ENCODE results near the gene ZNF267. TPM values are rescaled to one million over a fixed set of nuclear protein-coding genes. Genes with fewer than 3 reads are reported as not detected.
A peak's percentile ranks its signal among the peaks of the same experiment; 100 is the strongest.

The ZNF267 gene
- total RNA-seq, 1 donor from 2014 or later = 19.6 TPM

- no peak overlapping the region for H3K4me2 ChIP-seq (ENCODE audit: low read length)
- Mint-ChIP-seq H3K4me3 (ENCODE audit: unreplicated experiment) (no peak overlapping the region), H3K27me3 (ENCODE audit: low read depth, unreplicated experiment) (peaks cover 25% of the 10 kb centered on the region), H3K9me3 (ENCODE audit: unreplicated experiment) (no peaks in the 10 kb centered on the region), H3K4me1 (ENCODE audit: low read depth, unreplicated experiment) (peaks cover 5% of the 10 kb centered on the region), H3K36me3 (ENCODE audit: low read depth, unreplicated experiment) (no peaks in the 10 kb centered on the region), H3K27ac (ENCODE audit: unreplicated experiment) (no peak overlapping the region)
- H3K4me1 ChIP-seq (ENCODE audit: insufficient read depth, low read length) = peaks cover 10% of the 10 kb centered on the region
- FAIRE-seq (no peak), DNase-seq (ENCODE audit: low read depth) (no peak)
- H3K79me2 ChIP-seq (ENCODE audit: insufficient read depth, low read length) = no peaks in the 10 kb centered on the region
- peaks cover under 1% of the 10 kb centered on the region for H3K27me3 ChIP-seq (ENCODE audit: insufficient read depth, low read length)
- no peak overlapping the region for H3K4me3 ChIP-seq (ENCODE audit: insufficient read depth, low read depth, low read length)
- no peaks in the 10 kb centered on the region for H4K20me1 ChIP-seq (ENCODE audit: insufficient read depth, low read length)
- H2AFZ ChIP-seq (ENCODE audit: low read depth, low read length) = no peak overlapping the region
- TF ChIP-seq EZH2 (IDR thresholded peaks at IDR 0.05; ENCODE audit: insufficient read depth, low read length) = no peak
- TF ChIP-seq CTCF (IDR thresholded peaks at IDR 0.05; ENCODE audit: insufficient read depth, low read depth, low read length) = no peak
- H3K9me3 ChIP-seq (ENCODE audit: insufficient read depth, low read depth, low read length) = no peaks in the 10 kb centered on the region
- H3K36me3 ChIP-seq (ENCODE audit: insufficient read depth, low read length) = no peaks in the 10 kb centered on the region
- H3K9ac ChIP-seq (ENCODE audit: low read length) = no peak overlapping the region
- no peak overlapping the region for H3K27ac ChIP-seq (ENCODE audit: low read depth, low read length)
Measured at GRCh38 chr16:31868164-31868563, 5.4 kb upstream of the ZNF267 start.

GRCh38 chr16:31868691-31869167 lies 4.9 kb upstream of the ZNF267 start:
- Histone ChIP-seq H3K4me1 (ENCODE audit: insufficient read depth, low read length) (peaks cover 10% of the 10 kb centered on the region), H4K20me1 (ENCODE audit: insufficient read depth, low read length) (no peaks in the 10 kb centered on the region), H3K4me2 (ENCODE audit: low read length) (peak overlapping the region; percentile 71), H2AFZ (ENCODE audit: low read depth, low read length) (peak overlapping the region; percentile 49), H3K4me3 (ENCODE audit: insufficient read depth, low read depth, low read length) (no peak overlapping the region), H3K27me3 (ENCODE audit: insufficient read depth, low read length) (no peaks in the 10 kb centered on the region), H3K79me2 (ENCODE audit: insufficient read depth, low read length) (peaks cover 2% of the 10 kb centered on the region), H3K9me3 (ENCODE audit: insufficient read depth, low read depth, low read length) (no peaks in the 10 kb centered on the region), H3K9ac (ENCODE audit: low read length) (peak overlapping the region; percentile 57), H3K36me3 (ENCODE audit: insufficient read depth, low read length) (no peaks in the 10 kb centered on the region), H3K27ac (ENCODE audit: low read depth, low read length) (no peak overlapping the region)
- Mint-ChIP-seq H3K9me3 (ENCODE audit: unreplicated experiment) (no peaks in the 10 kb centered on the region), H3K36me3 (ENCODE audit: low read depth, unreplicated experiment) (no peaks in the 10 kb centered on the region), H3K27ac (ENCODE audit: unreplicated experiment) (no peak overlapping the region), H3K4me1 (ENCODE audit: low read depth, unreplicated experiment) (peaks cover 5% of the 10 kb centered on the region), H3K4me3 (ENCODE audit: unreplicated experiment) (no peak overlapping the region), H3K27me3 (ENCODE audit: low read depth, unreplicated experiment) (peaks cover 24% of the 10 kb centered on the region)
- peak; percentile 32 for DNase-seq (ENCODE audit: low read depth)
- TF ChIP-seq CTCF (IDR thresholded peaks at IDR 0.05; ENCODE audit: insufficient read depth, low read depth, low read length) (peak; percentile 69), EZH2 (IDR thresholded peaks at IDR 0.05; ENCODE audit: insufficient read depth, low read length) (no peak)
- peak; percentile 26 for FAIRE-seq

- H3K4me2 ChIP-seq (ENCODE audit: low read length) = peak overlapping the region; percentile 71
- H3K4me1 Mint-ChIP-seq (ENCODE audit: low read depth, unreplicated experiment) = peaks cover 5% of the 10 kb centered on the region
- H3K79me2 ChIP-seq (ENCODE audit: insufficient read depth, low read length) = peaks cover 11% of the 10 kb centered on the region
- TF ChIP-seq CTCF (IDR thresholded peaks at IDR 0.05; ENCODE audit: insufficient read depth, low read depth, low read length) = no peak
- TF ChIP-seq EZH2 (IDR thresholded peaks at IDR 0.05; ENCODE audit: insufficient read depth, low read length) = no peak
- no peaks in the 10 kb centered on the region for H3K36me3 ChIP-seq (ENCODE audit: insufficient read depth, low read length)
- H3K27me3 Mint-ChIP-seq (ENCODE audit: low read depth, unreplicated experiment) = peaks cover 15% of the 10 kb centered on the region
- DNase-seq (ENCODE audit: low read depth) = peak; percentile 76
- peaks cover 5% of the 10 kb centered on the region for H4K20me1 ChIP-seq (ENCODE audit: insufficient read depth, low read length)
- H3K9me3 Mint-ChIP-seq (ENCODE audit: unreplicated experiment) = no peaks in the 10 kb centered on the region
- peaks cover 10% of the 10 kb centered on the region for H3K4me1 ChIP-seq (ENCODE audit: insufficient read depth, low read length)
- no peaks in the 10 kb centered on the region for H3K27me3 ChIP-seq (ENCODE audit: insufficient read depth, low read length)
- no peak overlapping the region for H3K9ac ChIP-seq (ENCODE audit: low read length)
- no peak overlapping the region for H3K4me3 ChIP-seq (ENCODE audit: insufficient read depth, low read depth, low read length)
- no peaks in the 10 kb centered on the region for H3K36me3 Mint-ChIP-seq (ENCODE audit: low read depth, unreplicated experiment)
- no peaks in the 10 kb centered on the region for H3K9me3 ChIP-seq (ENCODE audit: insufficient read depth, low read depth, low read length)
- H2AFZ ChIP-seq (ENCODE audit: low read depth, low read length) = peak overlapping the region; percentile 18
- peak overlapping the region; percentile 4 for H3K27ac Mint-ChIP-seq (ENCODE audit: unreplicated experiment)
- H3K27ac ChIP-seq (ENCODE audit: low read depth, low read length) = peak overlapping the region; percentile 23
- H3K4me3 Mint-ChIP-seq (ENCODE audit: unreplicated experiment) = no peak overlapping the region
- FAIRE-seq = peak; percentile 81
Measured at GRCh38 chr16:31869511-31870201, 4.0 kb upstream of the ZNF267 start.
